GM12892 (cell line): ENCODE measurements around the gene GEMIN7.

Experiments used
- POLR2AphosphoS5 ChIP-seq: IDR thresholded peaks from 2 replicates; pipeline ENCODE4 v1.6.1; 2011; ENCODE audit warnings: low read depth, low read length, control low read depth
- TAF1 ChIP-seq: IDR thresholded peaks from 2 replicates; pipeline ENCODE4 v1.6.1; 2011; ENCODE audit warnings: low read depth, mild to moderate bottlenecking, control low read depth, low read length, borderline replicate concordance

GRCh38 chr19:45061965-45062364 lies 17.1 kb upstream of the GEMIN7 start:
- no peak for TF ChIP-seq POLR2AphosphoS5
- no peak for TF ChIP-seq TAF1
